SK-N-SH (cell line): ENCODE results near the gene TMEM218. TPM values are rescaled to one million over a fixed set of nuclear protein-coding genes. Genes with fewer than 3 reads are reported as not detected.

Source experiments
- CTCF ChIA-PET: fragments of 300-600, 350-600 bp; formaldehyde crosslinking; extraction: SDS; loops from one replicate; lab custom pipeline; 2021; lab: Yijun Ruan, JAX
- POLR2A ChIA-PET: fragments of 350-600 bp; sonication (Branson Sonifier 250); formaldehyde crosslinking; extraction: SDS; loops from one replicate; lab custom pipeline; 2020; ENCODE audit warnings: antibody characterized with exemption, inconsistent platforms; lab: Yijun Ruan, JAX
- DNase-seq: peaks from one replicate; pipeline ENCODE4 v3.0.0; 2012
- H2AFZ ChIP-seq: fragments of 200-600 bp; sonication (generic); 2 replicates; pipeline ENCODE4 v1.8.1; 2016; ENCODE audit warnings: antibody characterized with exemption, mild to moderate bottlenecking, low read depth
- H3F3A ChIP-seq: fragments of 200-600 bp; sonication (generic); replicated peaks from 2 replicates; pipeline ENCODE3; 2016; ENCODE audit warnings: antibody characterized with exemption, mild to moderate bottlenecking; ENCODE audit not compliant: insufficient read depth
- H3K27ac ChIP-seq, 2 experiments: fragments of 200-500 bp in 1 of 2; fragments of 200-600 bp in 1 of 2; sonication (Bioruptor generic) in 1 of 2; sonication (generic), shearing (Covaris generic) in 1 of 2; 2 replicates each; pipeline versions ENCODE4 v1.5.1 to v1.6.1; 2014 to 2016; ENCODE audit warnings: low read depth in 2 of 2, inconsistent platforms in 1 of 2, low read length in 1 of 2, mild to moderate bottlenecking in 1 of 2, mixed read lengths in 1 of 2
- H3K27me3 ChIP-seq: fragments of 200-600 bp; sonication (generic), shearing (Covaris generic); 2 replicates; pipeline ENCODE4 v1.6.1; 2016; ENCODE audit warnings: mixed run types; ENCODE audit not compliant: insufficient read depth
- H3K36me3 ChIP-seq, 2 experiments: fragments of 200-500 bp in 1 of 2; fragments of 200-600 bp in 1 of 2; sonication (Bioruptor generic) in 1 of 2; sonication (generic) in 1 of 2; replicated peaks in 1 of 2; 2 replicates each; pipeline versions ENCODE3 to v1.5.1; 2014 to 2016; ENCODE audit warnings: low read length in 1 of 2, mild to moderate bottlenecking in 1 of 2; ENCODE audit not compliant: insufficient read depth in 2 of 2, control insufficient read depth in 1 of 2
- H3K4me1 ChIP-seq, 2 experiments: fragments of 200-500 bp in 1 of 2; fragments of 200-600 bp in 1 of 2; sonication (Bioruptor generic) in 1 of 2; sonication (generic), shearing (Covaris generic) in 1 of 2; 2 replicates each; pipeline versions ENCODE4 v1.5.1 to v1.6.1; 2014 to 2016; ENCODE audit warnings: low read depth in 1 of 2, low read length in 1 of 2, mixed run types in 1 of 2; ENCODE audit not compliant: insufficient read depth in 2 of 2, control insufficient read depth in 1 of 2
- H3K4me2 ChIP-seq: fragments of 200-600 bp; sonication (generic), shearing (Covaris generic); 2 replicates; pipeline ENCODE4 v1.6.1; 2017; ENCODE audit warnings: mixed run types
- H3K4me3 ChIP-seq, 2 experiments: fragments of 200-500 bp in 1 of 2; fragments of 200-600 bp in 1 of 2; sonication (Bioruptor generic) in 1 of 2; sonication (generic), shearing (Covaris generic) in 1 of 2; 2 replicates each; pipeline versions ENCODE4 v1.5.1 to v1.8.1; 2014 to 2016; ENCODE audit warnings: low read depth in 2 of 2, inconsistent platforms in 1 of 2, low read length in 1 of 2, mild to moderate bottlenecking in 1 of 2, mixed read lengths in 1 of 2, moderate library complexity in 1 of 2
- H3K79me2 ChIP-seq: fragments of 200-600 bp; sonication (generic); 2 replicates; pipeline ENCODE4 v1.8.1; 2017; ENCODE audit warnings: mild to moderate bottlenecking; ENCODE audit not compliant: insufficient read depth
- H3K9ac ChIP-seq: fragments of 200-600 bp; sonication (generic); 2 replicates; pipeline ENCODE4 v1.6.1; 2017; ENCODE audit warnings: mixed run types
- H3K9me2 ChIP-seq: fragments of 200-600 bp; sonication (generic); 2 replicates; pipeline ENCODE4 v1.6.1; 2017; ENCODE audit warnings: mixed run types
- H3K9me3 ChIP-seq: fragments of 200-600 bp; sonication (generic); 2 replicates; pipeline ENCODE4 v1.6.1; 2017; ENCODE audit warnings: mixed run types, mild to moderate bottlenecking, moderate library complexity
- H4K20me1 ChIP-seq: fragments of 200-600 bp; sonication (generic); 2 replicates; pipeline ENCODE4 v1.6.1; 2017; ENCODE audit warnings: mild to moderate bottlenecking, mixed run types; ENCODE audit not compliant: insufficient read depth
- CHD2 ChIP-seq: fragments of 150-350 bp; IDR thresholded peaks from 2 replicates; pipeline ENCODE4 v1.6.1; 2018; ENCODE audit warnings: low read length; ENCODE audit not compliant: partially characterized antibody
- EP300 ChIP-seq, 2 experiments: IDR thresholded peaks; 2 replicates each; pipeline versions ENCODE4 v1.4.0 to v1.6.1; 2012; ENCODE audit warnings: borderline replicate concordance in 1 of 2, low read depth in 1 of 2, low read length in 1 of 2
- EZH2phosphoT487 ChIP-seq: fragments of 200-600 bp; sonication (generic); IDR thresholded peaks from 2 replicates; pipeline ENCODE4 v1.6.1; 2017; ENCODE audit warnings: low read depth, mixed run types, mild to moderate bottlenecking, antibody characterized with exemption, moderate library complexity, borderline replicate concordance
- FOXJ3 ChIP-seq: sonication (generic); formaldehyde crosslinking; IDR thresholded peaks from 2 replicates; pipeline ENCODE4 v1.5.1; 2020; ENCODE audit warnings: mild to moderate bottlenecking, missing genetic modification reagents
- FOXM1 ChIP-seq: IDR thresholded peaks from 2 replicates; pipeline ENCODE4 v1.4.0; 2012; ENCODE audit warnings: low read depth, mild to moderate bottlenecking
- GABPA ChIP-seq: IDR thresholded peaks from 2 replicates; pipeline ENCODE4 v1.4.0; 2012; ENCODE audit warnings: low read depth, mild to moderate bottlenecking
- GATA2 ChIP-seq: sonication (generic); formaldehyde crosslinking; IDR thresholded peaks from 2 replicates; pipeline ENCODE4 v1.5.0; 2020; ENCODE audit warnings: mild to moderate bottlenecking, missing genetic modification reagents
- IRF3 ChIP-seq: fragments of 150-350 bp; IDR thresholded peaks from 2 replicates; pipeline ENCODE4 v1.6.1; 2016; ENCODE audit warnings: mild to moderate bottlenecking, low read depth, low read length
- JUND ChIP-seq: IDR thresholded peaks from 2 replicates; pipeline ENCODE4 v1.4.0; 2012
- MAX ChIP-seq: IDR thresholded peaks from 2 replicates; pipeline ENCODE4 v1.4.0; 2012; ENCODE audit warnings: low read depth
- MEF2A ChIP-seq: IDR thresholded peaks from 2 replicates; pipeline ENCODE4 v1.4.0; 2012; ENCODE audit warnings: low read depth, borderline replicate concordance
- NRF1 ChIP-seq: IDR thresholded peaks from 2 replicates; pipeline ENCODE4 v1.6.1; 2012; ENCODE audit warnings: low read depth, mild to moderate bottlenecking, low read length
- POLR2AphosphoS5 ChIP-seq: IDR thresholded peaks from 2 replicates; pipeline ENCODE4 v1.6.1; 2012; ENCODE audit warnings: low read depth, low read length
- RAD21 ChIP-seq: IDR thresholded peaks from 2 replicates; pipeline ENCODE4 v1.6.1; 2012; ENCODE audit warnings: mild to moderate bottlenecking, low read length
- SIN3A ChIP-seq: IDR thresholded peaks from 2 replicates; pipeline ENCODE4 v1.6.1; 2012; ENCODE audit warnings: low read depth, mild to moderate bottlenecking, low read length, moderate library complexity, borderline replicate concordance
- TCF12 ChIP-seq: IDR thresholded peaks from 2 replicates; pipeline ENCODE4 v1.4.0; 2012
- TEAD4 ChIP-seq: IDR thresholded peaks from 2 replicates; pipeline ENCODE4 v1.4.0; 2012; ENCODE audit warnings: mild to moderate bottlenecking, borderline replicate concordance; ENCODE audit not compliant: insufficient read depth
- YY1 ChIP-seq: IDR thresholded peaks from 2 replicates; pipeline ENCODE4 v1.4.0; 2012; ENCODE audit warnings: low read depth, mild to moderate bottlenecking
- WGBS: methylation state at CpG from one replicate; pipeline ENCODE4 v1.1.6; 2017; ENCODE audit warnings: low lambda C conversion rate; 5-methylcytosine and 5-hydroxymethylcytosine counted together
- polyA plus RNA-seq, 3 experiments: library from polyadenylated mRNA; depleted of rRNA; stranded (reverse); fragments of >200 nt; gene quantifications; 2 replicates each; pipeline ENCODE4 v1.2.3, GENCODE V29; 2012
- TF ChIP-seq, protein P1 (sequence below): IDR thresholded peaks from 2 replicates; pipeline ENCODE4; 2012
- TF ChIP-seq, protein P2 (sequence below): fragments of 150-350 bp; IDR thresholded peaks from 2 replicates; pipeline ENCODE4 v1.6.1; 2017; ENCODE audit warnings: antibody characterized with exemption, low read length, low read depth, borderline replicate concordance
- TF ChIP-seq, protein P3 (sequence below): IDR thresholded peaks from 2 replicates; pipeline ENCODE4 v1.4.0; 2012; ENCODE audit warnings: low read depth, borderline replicate concordance

TMEM218 gene
- polyA plus RNA-seq, 1 of the 3 experiments (the other 2 are of a cell fraction) = 36.2 TPM

DNA sequence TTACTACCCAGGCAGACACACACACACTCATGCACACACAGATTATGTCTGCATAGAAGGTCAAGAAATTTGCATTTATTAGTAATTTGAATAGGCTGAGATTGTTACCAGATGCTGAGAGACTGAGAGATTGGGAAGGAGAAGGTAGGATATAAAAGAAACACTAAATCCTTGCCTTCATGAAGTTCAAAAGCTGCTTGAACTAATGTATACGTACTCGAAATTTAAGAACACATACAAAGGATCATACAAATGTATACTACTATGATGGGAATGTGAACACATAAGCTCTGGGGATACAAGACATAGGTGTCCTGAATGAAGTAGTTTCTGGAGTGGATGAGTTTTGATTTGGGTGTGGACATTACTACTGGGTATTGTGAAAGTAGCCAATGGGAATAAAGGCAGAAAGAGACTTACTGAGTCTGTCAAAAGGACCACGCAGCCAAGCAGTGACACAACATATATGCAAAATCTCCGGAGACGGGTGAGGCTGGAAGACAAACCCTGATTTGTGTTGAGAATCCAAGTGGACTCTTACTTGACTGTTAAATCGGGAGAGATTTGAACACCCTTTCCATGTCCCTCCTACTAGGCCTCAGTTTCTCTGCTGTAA is 45.8 kb upstream of the TMEM218 start:
- Histone ChIP-seq H4K20me1 (no peaks in the 10 kb centered on the region), H3K4me3 (no peak overlapping the region), H3K36me3 (no peaks in the 10 kb centered on the region), H3K27ac (no peak overlapping the region), H3K4me2 (no peak overlapping the region), H3K9me2 (no peaks in the 10 kb centered on the region), H3K9ac (no peak overlapping the region), H3K4me1 (peaks cover 0 to 8% of the 10 kb centered on the region in 2 experiments; a peak in 1 of 4 replicates), H3K79me2 (no peaks in the 10 kb centered on the region), H3K27me3 (no peaks in the 10 kb centered on the region; the same call in 1 of the 2 replicates), H2AFZ (no peak overlapping the region), H3F3A (no peaks in the 10 kb centered on the region), H3K9me3 (no peaks in the 10 kb centered on the region)
- ChIA-PET POLR2A (no interaction called here), CTCF (interaction anchor here (1.0 to 5.1 kb wide), 5 partner anchors 9 to 248 kb away, joined by 3 to 44 read pairs (median 5); no protein-coding TSS in a partner anchor)
- TF ChIP-seq NRF1 (no peak), FOXM1 (no peak), TEAD4 (no peak), IRF3 (no peak)
- TF ChIP-seq, protein P1, sequence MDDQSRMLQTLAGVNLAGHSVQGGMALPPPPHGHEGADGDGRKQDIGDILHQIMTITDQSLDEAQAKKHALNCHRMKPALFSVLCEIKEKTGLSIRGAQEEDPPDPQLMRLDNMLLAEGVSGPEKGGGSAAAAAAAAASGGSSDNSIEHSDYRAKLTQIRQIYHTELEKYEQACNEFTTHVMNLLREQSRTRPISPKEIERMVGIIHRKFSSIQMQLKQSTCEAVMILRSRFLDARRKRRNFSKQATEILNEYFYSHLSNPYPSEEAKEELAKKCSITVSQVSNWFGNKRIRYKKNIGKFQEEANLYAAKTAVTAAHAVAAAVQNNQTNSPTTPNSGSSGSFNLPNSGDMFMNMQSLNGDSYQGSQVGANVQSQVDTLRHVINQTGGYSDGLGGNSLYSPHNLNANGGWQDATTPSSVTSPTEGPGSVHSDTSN = no peak
- DNase-seq = no peak
- 56% methylated on average over 6 of the region's 6 CpGs for WGBS

- no peaks in the 10 kb centered on the region for H3K9me2 ChIP-seq
- H3K27me3 ChIP-seq = peaks cover 7% of the 10 kb centered on the region; the same call in 1 of the 2 replicates
- H3K4me2 ChIP-seq = no peak overlapping the region
- no peak overlapping the region for H3K9ac ChIP-seq
- no peaks in the 10 kb centered on the region for H3F3A ChIP-seq
- no peaks in the 10 kb centered on the region for H3K79me2 ChIP-seq
- H4K20me1 ChIP-seq = no peaks in the 10 kb centered on the region
- POLR2A ChIA-PET = no interaction called here
- no peak for DNase-seq
- CTCF ChIA-PET = interaction anchor here (1.0 to 5.1 kb wide), 4 partner anchors 8 to 191 kb away, joined by 3 to 44 read pairs (median 6); no protein-coding TSS in a partner anchor
- no peaks in the 10 kb centered on the region for H3K36me3 ChIP-seq
- peaks cover 0 to 8% of the 10 kb centered on the region in 2 experiments; a peak in 1 of 4 replicates for H3K4me1 ChIP-seq
- no peaks in the 10 kb centered on the region for H3K9me3 ChIP-seq
- no peak overlapping the region for H3K27ac ChIP-seq
- 45% methylated on average over 8 of the region's 8 CpGs for WGBS
- no peak overlapping the region for H3K4me3 ChIP-seq
- no peak overlapping the region for H2AFZ ChIP-seq
- TF ChIP-seq YY1 (no peak), MEF2A (no peak), GATA2 (CRISPR knock-in tag) (no peak), SIN3A (no peak), RAD21 (no peak), EP300 (IDR thresholded peaks at IDR 0.05; ENCODE audit: borderline replicate concordance in 1 of 2, low read depth in 1 of 2, low read length in 1 of 2) (no peak), TCF12 (no peak), MAX (no peak), FOXJ3 (CRISPR knock-in tag) (no peak), GABPA (no peak), FOXM1 (no peak), NRF1 (no peak), TEAD4 (no peak), JUND (no peak), POLR2AphosphoS5 (no peak), EZH2phosphoT487 (no peak), CHD2 (no peak)
- TF ChIP-seq, protein P2, sequence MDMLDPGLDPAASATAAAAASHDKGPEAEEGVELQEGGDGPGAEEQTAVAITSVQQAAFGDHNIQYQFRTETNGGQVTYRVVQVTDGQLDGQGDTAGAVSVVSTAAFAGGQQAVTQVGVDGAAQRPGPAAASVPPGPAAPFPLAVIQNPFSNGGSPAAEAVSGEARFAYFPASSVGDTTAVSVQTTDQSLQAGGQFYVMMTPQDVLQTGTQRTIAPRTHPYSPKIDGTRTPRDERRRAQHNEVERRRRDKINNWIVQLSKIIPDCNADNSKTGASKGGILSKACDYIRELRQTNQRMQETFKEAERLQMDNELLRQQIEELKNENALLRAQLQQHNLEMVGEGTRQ = no peak
- TF ChIP-seq, protein P3, sequence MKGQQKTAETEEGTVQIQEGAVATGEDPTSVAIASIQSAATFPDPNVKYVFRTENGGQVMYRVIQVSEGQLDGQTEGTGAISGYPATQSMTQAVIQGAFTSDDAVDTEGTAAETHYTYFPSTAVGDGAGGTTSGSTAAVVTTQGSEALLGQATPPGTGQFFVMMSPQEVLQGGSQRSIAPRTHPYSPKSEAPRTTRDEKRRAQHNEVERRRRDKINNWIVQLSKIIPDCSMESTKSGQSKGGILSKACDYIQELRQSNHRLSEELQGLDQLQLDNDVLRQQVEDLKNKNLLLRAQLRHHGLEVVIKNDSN = no peak
Measured at GRCh38 chr11:125156346-125157117, 45.1 kb upstream of the TMEM218 start.
